ENCODE measurements around the gene IGLL5. TPM values are rescaled to one million over a fixed set of nuclear protein-coding genes. Genes with fewer than 3 reads are reported as not detected.
A peak's percentile ranks its signal among the peaks of the same experiment; 100 is the strongest.

Gene IGLL5
- total and polyA plus RNA-seq, 9 of the 15 experiments (the other 6 are each of a cell fraction or from before 2014, with no cell fraction given), result not detected

DNA sequence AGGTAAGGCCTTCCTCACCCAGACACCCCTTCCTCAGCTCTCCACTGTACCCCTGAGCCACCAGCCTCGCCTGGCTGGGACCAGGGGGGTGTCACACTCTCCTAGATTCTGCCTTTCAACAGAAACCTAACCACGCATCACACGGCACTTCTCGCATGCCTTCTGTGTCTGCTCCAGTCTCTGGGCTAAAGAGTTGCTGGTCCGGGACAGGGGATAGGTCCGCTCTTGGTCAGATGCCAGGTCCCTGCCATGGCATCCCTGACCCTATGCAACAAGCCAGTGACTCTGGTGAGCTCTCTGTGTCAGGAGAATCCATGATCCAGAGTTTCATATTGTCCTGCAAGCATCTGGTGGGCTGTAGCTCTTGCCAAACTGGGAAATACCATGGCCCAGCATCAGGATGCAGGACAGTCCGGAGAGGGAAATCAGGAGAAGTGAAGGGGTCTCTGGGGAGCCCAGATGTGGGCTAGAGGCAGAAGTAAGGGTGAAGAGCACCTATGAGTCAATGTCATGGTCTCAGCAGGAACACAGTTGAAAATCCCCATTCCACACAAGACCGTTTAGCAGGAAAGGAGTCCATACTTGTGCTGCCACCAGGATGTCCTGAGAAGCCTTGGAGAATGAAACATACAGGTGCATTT lies 14.1 kb downstream of the IGLL5 start (continued):
- TF ChIP-seq, protein P1, sequence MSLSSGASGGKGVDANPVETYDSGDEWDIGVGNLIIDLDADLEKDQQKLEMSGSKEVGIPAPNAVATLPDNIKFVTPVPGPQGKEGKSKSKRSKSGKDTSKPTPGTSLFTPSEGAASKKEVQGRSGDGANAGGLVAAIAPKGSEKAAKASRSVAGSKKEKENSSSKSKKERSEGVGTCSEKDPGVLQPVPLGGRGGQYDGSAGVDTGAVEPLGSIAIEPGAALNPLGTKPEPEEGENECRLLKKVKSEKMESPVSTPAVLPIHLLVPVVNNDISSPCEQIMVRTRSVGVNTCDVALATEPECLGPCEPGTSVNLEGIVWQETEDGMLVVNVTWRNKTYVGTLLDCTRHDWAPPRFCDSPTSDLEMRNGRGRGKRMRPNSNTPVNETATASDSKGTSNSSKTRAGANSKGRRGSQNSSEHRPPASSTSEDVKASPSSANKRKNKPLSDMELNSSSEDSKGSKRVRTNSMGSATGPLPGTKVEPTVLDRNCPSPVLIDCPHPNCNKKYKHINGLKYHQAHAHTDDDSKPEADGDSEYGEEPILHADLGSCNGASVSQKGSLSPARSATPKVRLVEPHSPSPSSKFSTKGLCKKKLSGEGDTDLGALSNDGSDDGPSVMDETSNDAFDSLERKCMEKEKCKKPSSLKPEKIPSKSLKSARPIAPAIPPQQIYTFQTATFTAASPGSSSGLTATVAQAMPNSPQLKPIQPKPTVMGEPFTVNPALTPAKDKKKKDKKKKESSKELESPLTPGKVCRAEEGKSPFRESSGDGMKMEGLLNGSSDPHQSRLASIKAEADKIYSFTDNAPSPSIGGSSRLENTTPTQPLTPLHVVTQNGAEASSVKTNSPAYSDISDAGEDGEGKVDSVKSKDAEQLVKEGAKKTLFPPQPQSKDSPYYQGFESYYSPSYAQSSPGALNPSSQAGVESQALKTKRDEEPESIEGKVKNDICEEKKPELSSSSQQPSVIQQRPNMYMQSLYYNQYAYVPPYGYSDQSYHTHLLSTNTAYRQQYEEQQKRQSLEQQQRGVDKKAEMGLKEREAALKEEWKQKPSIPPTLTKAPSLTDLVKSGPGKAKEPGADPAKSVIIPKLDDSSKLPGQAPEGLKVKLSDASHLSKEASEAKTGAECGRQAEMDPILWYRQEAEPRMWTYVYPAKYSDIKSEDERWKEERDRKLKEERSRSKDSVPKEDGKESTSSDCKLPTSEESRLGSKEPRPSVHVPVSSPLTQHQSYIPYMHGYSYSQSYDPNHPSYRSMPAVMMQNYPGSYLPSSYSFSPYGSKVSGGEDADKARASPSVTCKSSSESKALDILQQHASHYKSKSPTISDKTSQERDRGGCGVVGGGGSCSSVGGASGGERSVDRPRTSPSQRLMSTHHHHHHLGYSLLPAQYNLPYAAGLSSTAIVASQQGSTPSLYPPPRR (CRISPR knock-in tag; IDR thresholded peaks at IDR 0.05; ENCODE audit: borderline replicate concordance), result no peak
- TF ChIP-seq KLF10 (CRISPR knock-in tag; IDR thresholded peaks at IDR 0.05) (no peak), ZNF766 (CRISPR knock-in tag; conservative IDR thresholded peaks at IDR 0.05) (no peak), ARID2 (IDR thresholded peaks at IDR 0.05) (no peak), XRCC4 (IDR thresholded peaks at IDR 0.05; ENCODE audit: extremely low read depth, insufficient read depth, insufficient read length) (no peak), STAT5B (CRISPR knock-in tag; IDR thresholded peaks at IDR 0.05) (no peak), ATF7 (IDR thresholded peaks at IDR 0.05) (no peak), CHCHD3 (CRISPR knock-in tag; IDR thresholded peaks at IDR 0.05) (0 out of 2 replicates have a peak, but pooled peaks have one; percentile 33), MBD2 (IDR thresholded peaks at IDR 0.05; ENCODE audit: borderline replicate concordance, low read depth) (no peak), HDAC1 (IDR thresholded peaks at IDR 0.05) (no peak), ZNF57 (CRISPR knock-in tag; IDR thresholded peaks at IDR 0.05) (no peak)
- TF ChIP-seq, protein P2, sequence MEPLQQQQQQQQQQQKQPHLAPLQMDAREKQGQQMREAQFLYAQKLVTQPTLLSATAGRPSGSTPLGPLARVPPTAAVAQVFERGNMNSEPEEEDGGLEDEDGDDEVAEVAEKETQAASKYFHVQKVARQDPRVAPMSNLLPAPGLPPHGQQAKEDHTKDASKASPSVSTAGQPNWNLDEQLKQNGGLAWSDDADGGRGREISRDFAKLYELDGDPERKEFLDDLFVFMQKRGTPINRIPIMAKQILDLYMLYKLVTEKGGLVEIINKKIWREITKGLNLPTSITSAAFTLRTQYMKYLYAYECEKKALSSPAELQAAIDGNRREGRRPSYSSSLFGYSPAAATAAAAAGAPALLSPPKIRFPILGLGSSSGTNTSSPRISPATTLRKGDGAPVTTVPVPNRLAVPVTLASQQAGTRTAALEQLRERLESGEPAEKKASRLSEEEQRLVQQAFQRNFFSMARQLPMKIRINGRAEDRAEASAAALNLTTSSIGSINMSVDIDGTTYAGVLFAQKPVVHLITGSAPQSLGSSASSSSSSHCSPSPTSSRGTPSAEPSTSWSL (CRISPR knock-in tag; IDR thresholded peaks at IDR 0.05; ENCODE audit: borderline replicate concordance), result peak; percentile 9; the same call in 1 of the 2 replicates
- TF ChIP-seq, protein P3, sequence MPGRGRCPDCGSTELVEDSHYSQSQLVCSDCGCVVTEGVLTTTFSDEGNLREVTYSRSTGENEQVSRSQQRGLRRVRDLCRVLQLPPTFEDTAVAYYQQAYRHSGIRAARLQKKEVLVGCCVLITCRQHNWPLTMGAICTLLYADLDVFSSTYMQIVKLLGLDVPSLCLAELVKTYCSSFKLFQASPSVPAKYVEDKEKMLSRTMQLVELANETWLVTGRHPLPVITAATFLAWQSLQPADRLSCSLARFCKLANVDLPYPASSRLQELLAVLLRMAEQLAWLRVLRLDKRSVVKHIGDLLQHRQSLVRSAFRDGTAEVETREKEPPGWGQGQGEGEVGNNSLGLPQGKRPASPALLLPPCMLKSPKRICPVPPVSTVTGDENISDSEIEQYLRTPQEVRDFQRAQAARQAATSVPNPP (IDR thresholded peaks at IDR 0.05; ENCODE audit: borderline replicate concordance, insufficient read depth, insufficient read length), result no peak
- TF ChIP-seq, protein P4, sequence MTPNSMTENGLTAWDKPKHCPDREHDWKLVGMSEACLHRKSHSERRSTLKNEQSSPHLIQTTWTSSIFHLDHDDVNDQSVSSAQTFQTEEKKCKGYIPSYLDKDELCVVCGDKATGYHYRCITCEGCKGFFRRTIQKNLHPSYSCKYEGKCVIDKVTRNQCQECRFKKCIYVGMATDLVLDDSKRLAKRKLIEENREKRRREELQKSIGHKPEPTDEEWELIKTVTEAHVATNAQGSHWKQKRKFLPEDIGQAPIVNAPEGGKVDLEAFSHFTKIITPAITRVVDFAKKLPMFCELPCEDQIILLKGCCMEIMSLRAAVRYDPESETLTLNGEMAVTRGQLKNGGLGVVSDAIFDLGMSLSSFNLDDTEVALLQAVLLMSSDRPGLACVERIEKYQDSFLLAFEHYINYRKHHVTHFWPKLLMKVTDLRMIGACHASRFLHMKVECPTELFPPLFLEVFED (CRISPR knock-in tag; conservative IDR thresholded peaks at IDR 0.05), result 0 out of 2 replicates have a peak, but pooled peaks have one; percentile 35
- TF ChIP-seq, protein P5, sequence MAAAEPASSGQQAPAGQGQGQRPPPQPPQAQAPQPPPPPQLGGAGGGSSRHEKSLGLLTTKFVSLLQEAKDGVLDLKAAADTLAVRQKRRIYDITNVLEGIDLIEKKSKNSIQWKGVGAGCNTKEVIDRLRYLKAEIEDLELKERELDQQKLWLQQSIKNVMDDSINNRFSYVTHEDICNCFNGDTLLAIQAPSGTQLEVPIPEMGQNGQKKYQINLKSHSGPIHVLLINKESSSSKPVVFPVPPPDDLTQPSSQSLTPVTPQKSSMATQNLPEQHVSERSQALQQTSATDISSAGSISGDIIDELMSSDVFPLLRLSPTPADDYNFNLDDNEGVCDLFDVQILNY (CRISPR knock-in tag; IDR thresholded peaks at IDR 0.05), result peak; percentile 70; the same call in 1 of the 2 replicates
- TF ChIP-seq, protein P6, sequence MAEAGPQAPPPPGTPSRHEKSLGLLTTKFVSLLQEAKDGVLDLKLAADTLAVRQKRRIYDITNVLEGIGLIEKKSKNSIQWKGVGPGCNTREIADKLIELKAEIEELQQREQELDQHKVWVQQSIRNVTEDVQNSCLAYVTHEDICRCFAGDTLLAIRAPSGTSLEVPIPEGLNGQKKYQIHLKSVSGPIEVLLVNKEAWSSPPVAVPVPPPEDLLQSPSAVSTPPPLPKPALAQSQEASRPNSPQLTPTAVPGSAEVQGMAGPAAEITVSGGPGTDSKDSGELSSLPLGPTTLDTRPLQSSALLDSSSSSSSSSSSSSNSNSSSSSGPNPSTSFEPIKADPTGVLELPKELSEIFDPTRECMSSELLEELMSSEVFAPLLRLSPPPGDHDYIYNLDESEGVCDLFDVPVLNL (CRISPR knock-in tag; IDR thresholded peaks at IDR 0.05; ENCODE audit: low read depth), result peak; percentile 37; the same call in 1 of the 2 replicates

Data from K562 (cell line).